Activated CD8-positive, alpha-beta T cell treated with anti-CD3 and anti-CD28 coated beads for 36 hours (primary cell): ENCODE measurements around the gene ACE. TPM values are rescaled to one million over a fixed set of nuclear protein-coding genes. Genes with fewer than 3 reads are reported as not detected.

Experiments used
- ATAC-seq: fragments of 200-7000 bp; cut with Tn5 transposase; one replicate; pipeline ENCODE4 v1.10.0; 2021; ENCODE audit warnings: mild to moderate bottlenecking, moderate library complexity
- CTCF ChIA-PET: fragments of 350-600 bp; sonication (Branson Sonifier 250); formaldehyde crosslinking; loops from one replicate; lab custom pipeline; 2021; ENCODE audit warnings: antibody characterized with exemption; lab: Charles Lee
- POLR2A ChIA-PET: fragments of 350-600 bp; sonication (Branson Sonifier 250); formaldehyde crosslinking; loops from one replicate; lab custom pipeline; 2021; ENCODE audit warnings: antibody characterized with exemption; lab: Charles Lee
- DNase-seq: peaks from one replicate; pipeline ENCODE4 v3.0.0-alpha.2; 2020
- H3K27ac Mint-ChIP-seq: one replicate; pipeline ENCODE4 v1.8.0; 2021; ENCODE audit warnings: mild to moderate bottlenecking, mixed read lengths
- H3K27me3 Mint-ChIP-seq: one replicate; pipeline ENCODE4 v1.8.0; 2021; ENCODE audit warnings: mixed read lengths
- H3K36me3 Mint-ChIP-seq: one replicate; pipeline ENCODE4 v1.8.0; 2021; ENCODE audit warnings: low read depth, mixed read lengths
- H3K4me1 Mint-ChIP-seq: one replicate; pipeline ENCODE4 v1.8.0; 2021; ENCODE audit warnings: low read depth, mixed read lengths
- H3K4me3 Mint-ChIP-seq: one replicate; pipeline ENCODE4 v1.8.0; 2021; ENCODE audit warnings: mild to moderate bottlenecking, moderate library complexity, mixed read lengths
- H3K9me3 Mint-ChIP-seq: one replicate; pipeline ENCODE4 v1.8.0; 2021; ENCODE audit warnings: mixed read lengths
- CTCF ChIP-seq: fragments of 200-600 bp; IDR thresholded peaks from one replicate; pipeline ENCODE4 v1.8.0; 2022; ENCODE audit warnings: antibody characterized with exemption, mild to moderate bottlenecking
- intact Hi-C: fragments of 100-400 bp; cut with micrococcal nuclease; formaldehyde crosslinking; loops from one replicate; pipeline ENCODE4 v1.10.0; 2022
- total RNA-seq, 2 experiments: library from RNA; stranded (reverse); gene quantifications; one replicate each; pipeline ENCODE4 v1.2.3, GENCODE V29; 2021

Gene ACE
- under 1 TPM; 0.36 to 0.51 TPM for total RNA-seq

GRCh38 chr17:63476854-63477479, at the start of gene ACE:
ACE (plus strand) TSS chr17:63477061; CDS start chr17:63477095, 34 bp downstream.
- Mint-ChIP-seq H3K27me3 (peaks cover 29% of the 10 kb centered on the region), H3K9me3 (no peaks in the 10 kb centered on the region), H3K4me3 (peak within 1 kb of the TSS; percentile 69), H3K4me1 (peaks cover 10% of the 10 kb centered on the region), H3K27ac (no peak within 1 kb of the TSS), H3K36me3 (no peaks in the 10 kb centered on the region)
- intact Hi-C loops: no loop called here
- ATAC-seq (peak; percentile 72), DNase-seq (peak; percentile 53)
- peak; percentile 4 for TF ChIP-seq CTCF
- POLR2A ChIA-PET: interaction anchor here (1.2 kb wide), 1 partner anchor 51 kb away, joined by 6 read pairs; no protein-coding TSS in a partner anchor
- CTCF ChIA-PET: interaction anchor here (4.0 to 8.0 kb wide), 3 partner anchors 35 to 49 kb away, joined by 27 to 231 read pairs (median 58); no protein-coding TSS in a partner anchor

- CTCF ChIA-PET: interaction anchor here (1.0 to 12.6 kb wide), 7 partner anchors 10 to 419 kb away, joined by 3 to 231 read pairs (median 4); partner anchors contain the start of gene ACE
- peaks cover 41% of the 10 kb centered on the region for H3K4me1 Mint-ChIP-seq
- no peak overlapping the region for H3K27ac Mint-ChIP-seq
These were observed 47.1 kb upstream of the ACE start for GRCh38 chr17:63429766-63430165.

GRCh38 chr17:63430223-63430622, 46.6 kb upstream of the ACE start:
- DNase-seq (no peak), ATAC-seq (no peak)
- no peak overlapping the region for H3K27ac Mint-ChIP-seq
- no peak for TF ChIP-seq CTCF
- H3K4me1 Mint-ChIP-seq: peaks cover 44% of the 10 kb centered on the region
- CTCF ChIA-PET: interaction anchor here (0.9 to 12.6 kb wide), 6 partner anchors 10 to 419 kb away, joined by 3 to 231 read pairs (median 5); partner anchors contain the start of gene ACE
- H3K36me3 Mint-ChIP-seq: no peaks in the 10 kb centered on the region
- POLR2A ChIA-PET: no interaction called here
- intact Hi-C loops: no loop called here
- no peaks in the 10 kb centered on the region for H3K27me3 Mint-ChIP-seq
- no peak overlapping the region for H3K4me3 Mint-ChIP-seq
- H3K9me3 Mint-ChIP-seq: no peaks in the 10 kb centered on the region

More at GRCh38 chr17:63429766-63430165, 47.1 kb upstream of the ACE start:
- no peak for TF ChIP-seq CTCF
- intact Hi-C loops: no loop called here
- H3K27me3 Mint-ChIP-seq: no peaks in the 10 kb centered on the region
- POLR2A ChIA-PET: no interaction called here
- H3K4me3 Mint-ChIP-seq: no peak overlapping the region
- DNase-seq (no peak), ATAC-seq (no peak)
- H3K9me3 Mint-ChIP-seq: no peaks in the 10 kb centered on the region
- H3K36me3 Mint-ChIP-seq: no peaks in the 10 kb centered on the region

GRCh38 chr17:63431618-63431938, 45.3 kb upstream of the ACE start:
- H3K27ac Mint-ChIP-seq: no peak overlapping the region
- H3K27me3 Mint-ChIP-seq: no peaks in the 10 kb centered on the region
- ChIA-PET POLR2A (interaction anchor here (0.8 to 1.2 kb wide), 2 partner anchors 12 to 172 kb away, joined by 3 read pairs; no protein-coding TSS in a partner anchor), CTCF (interaction anchor here (0.8 to 12.6 kb wide), 5 partner anchors 13 to 188 kb away, joined by 3 to 231 read pairs (median 3); partner anchors contain the start of gene ACE)
- no peak for TF ChIP-seq CTCF
- no peaks in the 10 kb centered on the region for H3K9me3 Mint-ChIP-seq
- H3K4me3 Mint-ChIP-seq: no peak overlapping the region
- H3K4me1 Mint-ChIP-seq: peaks cover 42% of the 10 kb centered on the region
- intact Hi-C loops: no loop called here
- no peak for ATAC-seq
- no peaks in the 10 kb centered on the region for H3K36me3 Mint-ChIP-seq
- no peak for DNase-seq
